HepG2 (cell line): ENCODE results near the gene GRAMD1A. TPM values are rescaled to one million over a fixed set of nuclear protein-coding genes. Genes with fewer than 3 reads are reported as not detected.
A peak's percentile ranks its signal among the peaks of the same experiment; 100 is the strongest.

Source experiments
- MTA1 ChIP-seq: sonication (generic); formaldehyde crosslinking; IDR thresholded peaks from 2 replicates; pipeline ENCODE4 v1.4.0; 2020; ENCODE audit warnings: missing genetic modification reagents, mild to moderate bottlenecking, borderline replicate concordance
- NFKBIZ ChIP-seq: IDR thresholded peaks from 2 replicates; pipeline ENCODE4 v1.6.1; 2018; ENCODE audit warnings: missing genetic modification reagents, missing compliant biosample characterization
- ZBTB20 ChIP-seq: sonication (generic); formaldehyde crosslinking; IDR thresholded peaks from 2 replicates; pipeline ENCODE4 v1.8.1; 2023; ENCODE audit warnings: missing genetic modification reagents, low read depth, mild to moderate bottlenecking, borderline replicate concordance
- ZBTB38 ChIP-seq: sonication (generic); formaldehyde crosslinking; IDR thresholded peaks from 2 replicates; pipeline ENCODE4 v1.5.1; 2020; ENCODE audit warnings: mild to moderate bottlenecking, missing genetic modification reagents
- ZKSCAN1 ChIP-seq: fragments of 150-350 bp; IDR thresholded peaks from 2 replicates; pipeline ENCODE4 v1.6.1; 2014; ENCODE audit warnings: low read length
- ZNF746 ChIP-seq: sonication (generic); formaldehyde crosslinking; IDR thresholded peaks from 2 replicates; pipeline ENCODE4 v1.8.0; 2022; ENCODE audit warnings: mild to moderate bottlenecking, missing genetic modification reagents
- ZSCAN9 ChIP-seq: IDR thresholded peaks from 2 replicates; pipeline ENCODE4 v1.6.1; 2016; ENCODE audit warnings: borderline replicate concordance
- polyA plus RNA-seq, 8 experiments: library from polyadenylated mRNA; depleted of rRNA in 3 of 8; stranded (reverse) in 7 of 8; unstranded in 1 of 8; fragments of >200 nt; fragmentation: Illumina TruSeq in 4 of 8; extraction: Trizol in 4 of 8; gene quantifications; 2 replicates each; pipeline versions ENCODE4 v1.2.1 to v1.2.3, GENCODE V29; 2011 to 2016; ENCODE audit warnings: low read depth in 4 of 8, missing spikeins in 1 of 8, mixed read lengths in 1 of 8; ENCODE audit not compliant: insufficient read depth in 1 of 8
- total RNA-seq, 5 experiments: library from RNA; depleted of rRNA; stranded (reverse); fragments of >200 nt; fragmentation: Illumina TruSeq; extraction: Trizol; gene quantifications; 2 replicates each; pipeline ENCODE4 v1.2.3, GENCODE V29; 2016; ENCODE audit warnings: low read depth in 1 of 5
- TF ChIP-seq, protein P1 (sequence below): sonication (generic); formaldehyde crosslinking; IDR thresholded peaks from 2 replicates; pipeline ENCODE4 v1.4.0; 2020; ENCODE audit warnings: missing genetic modification reagents
- TF ChIP-seq, protein P2 (sequence below): sonication (generic); formaldehyde crosslinking; IDR thresholded peaks from 2 replicates; pipeline ENCODE4 v1.9.0; 2021; ENCODE audit warnings: missing genetic modification reagents, mild to moderate bottlenecking, borderline replicate concordance
- TF ChIP-seq, protein P3 (sequence below), 2 experiments: sonication (generic) in 1 of 2; formaldehyde crosslinking in 1 of 2; IDR thresholded peaks; 2 replicates each; pipeline versions ENCODE4 v1.4.0 to v1.6.1; 2018 to 2020; ENCODE audit warnings: missing genetic modification reagents in 2 of 2, borderline replicate concordance in 1 of 2, low read depth in 1 of 2, mild to moderate bottlenecking in 1 of 2, missing biosample characterization in 1 of 2
- TF ChIP-seq, protein P4 (sequence below): sonication (generic); formaldehyde crosslinking; IDR thresholded peaks from 2 replicates; pipeline ENCODE4 v1.8.1; 2023; ENCODE audit warnings: mild to moderate bottlenecking, missing genetic modification reagents
- TF ChIP-seq, protein P5 (sequence below): conservative IDR thresholded peaks from 2 replicates; pipeline ENCODE4 v1.6.1; 2018; ENCODE audit warnings: missing genetic modification reagents
- TF ChIP-seq, protein P6 (sequence below): sonication (generic); formaldehyde crosslinking; IDR thresholded peaks from 2 replicates; pipeline ENCODE4 v1.4.0; 2020; ENCODE audit warnings: missing genetic modification reagents, mild to moderate bottlenecking, borderline replicate concordance
- TF ChIP-seq, protein P7 (sequence below): IDR thresholded peaks from 2 replicates; pipeline ENCODE4 v1.6.1; 2016; ENCODE audit warnings: missing compliant biosample characterization, missing genetic modification reagents, borderline replicate concordance

The GRAMD1A gene
- total and polyA plus RNA-seq, 2 of the 13 experiments (the other 11 are each of a cell fraction or from before 2014, with no cell fraction given) = 14.7 to 181 TPM

DNA sequence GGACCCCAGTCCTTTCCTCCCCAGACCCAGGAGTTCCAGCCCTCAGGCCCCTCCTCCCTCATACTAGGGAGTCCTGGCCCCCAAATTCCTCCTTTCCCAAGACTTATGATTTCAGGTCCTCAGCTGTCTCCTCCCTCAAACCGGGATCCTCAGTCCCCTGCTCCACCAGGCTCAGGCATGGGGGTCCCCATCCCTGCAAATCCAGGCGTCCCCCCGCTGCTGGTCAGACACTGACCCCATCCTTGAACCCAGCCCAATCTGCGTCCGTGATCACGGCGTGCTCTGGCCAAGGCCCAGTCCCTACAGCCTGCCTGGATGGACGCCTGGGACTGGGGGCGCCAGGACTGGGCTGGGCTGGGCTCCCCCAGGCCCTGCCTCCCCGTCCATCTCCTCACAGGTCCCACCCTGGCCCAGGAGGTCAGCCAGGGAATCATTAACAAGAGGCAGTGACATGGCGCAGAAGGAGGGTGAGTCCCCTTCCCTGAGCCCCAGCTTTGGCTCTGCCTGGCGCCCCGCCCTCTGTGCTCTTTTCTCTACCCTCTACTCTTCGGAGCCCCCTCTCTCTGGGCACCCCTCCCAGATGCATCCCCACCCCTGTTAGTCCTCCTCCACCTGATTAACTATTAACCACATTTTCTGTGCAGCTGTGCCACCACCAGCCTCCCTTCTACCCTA, 42.1 kb downstream of the GRAMD1A start (continued):
- TF ChIP-seq NFKBIZ (0 out of 2 replicates have a peak, but pooled peaks have one; percentile 6), ZBTB38 (CRISPR knock-in tag) (no peak), ZBTB20 (CRISPR knock-in tag) (0 out of 2 replicates have a peak, but pooled peaks have one; percentile 13), ZNF746 (peak; percentile 68), ZKSCAN1 (no peak), ZSCAN9 (no peak), MTA1 (CRISPR knock-in tag) (no peak)
- TF ChIP-seq, protein P1, sequence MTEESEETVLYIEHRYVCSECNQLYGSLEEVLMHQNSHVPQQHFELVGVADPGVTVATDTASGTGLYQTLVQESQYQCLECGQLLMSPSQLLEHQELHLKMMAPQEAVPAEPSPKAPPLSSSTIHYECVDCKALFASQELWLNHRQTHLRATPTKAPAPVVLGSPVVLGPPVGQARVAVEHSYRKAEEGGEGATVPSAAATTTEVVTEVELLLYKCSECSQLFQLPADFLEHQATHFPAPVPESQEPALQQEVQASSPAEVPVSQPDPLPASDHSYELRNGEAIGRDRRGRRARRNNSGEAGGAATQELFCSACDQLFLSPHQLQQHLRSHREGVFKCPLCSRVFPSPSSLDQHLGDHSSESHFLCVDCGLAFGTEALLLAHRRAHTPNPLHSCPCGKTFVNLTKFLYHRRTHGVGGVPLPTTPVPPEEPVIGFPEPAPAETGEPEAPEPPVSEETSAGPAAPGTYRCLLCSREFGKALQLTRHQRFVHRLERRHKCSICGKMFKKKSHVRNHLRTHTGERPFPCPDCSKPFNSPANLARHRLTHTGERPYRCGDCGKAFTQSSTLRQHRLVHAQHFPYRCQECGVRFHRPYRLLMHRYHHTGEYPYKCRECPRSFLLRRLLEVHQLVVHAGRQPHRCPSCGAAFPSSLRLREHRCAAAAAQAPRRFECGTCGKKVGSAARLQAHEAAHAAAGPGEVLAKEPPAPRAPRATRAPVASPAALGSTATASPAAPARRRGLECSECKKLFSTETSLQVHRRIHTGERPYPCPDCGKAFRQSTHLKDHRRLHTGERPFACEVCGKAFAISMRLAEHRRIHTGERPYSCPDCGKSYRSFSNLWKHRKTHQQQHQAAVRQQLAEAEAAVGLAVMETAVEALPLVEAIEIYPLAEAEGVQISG (CRISPR knock-in tag) = peak; percentile 81
- TF ChIP-seq, protein P2, sequence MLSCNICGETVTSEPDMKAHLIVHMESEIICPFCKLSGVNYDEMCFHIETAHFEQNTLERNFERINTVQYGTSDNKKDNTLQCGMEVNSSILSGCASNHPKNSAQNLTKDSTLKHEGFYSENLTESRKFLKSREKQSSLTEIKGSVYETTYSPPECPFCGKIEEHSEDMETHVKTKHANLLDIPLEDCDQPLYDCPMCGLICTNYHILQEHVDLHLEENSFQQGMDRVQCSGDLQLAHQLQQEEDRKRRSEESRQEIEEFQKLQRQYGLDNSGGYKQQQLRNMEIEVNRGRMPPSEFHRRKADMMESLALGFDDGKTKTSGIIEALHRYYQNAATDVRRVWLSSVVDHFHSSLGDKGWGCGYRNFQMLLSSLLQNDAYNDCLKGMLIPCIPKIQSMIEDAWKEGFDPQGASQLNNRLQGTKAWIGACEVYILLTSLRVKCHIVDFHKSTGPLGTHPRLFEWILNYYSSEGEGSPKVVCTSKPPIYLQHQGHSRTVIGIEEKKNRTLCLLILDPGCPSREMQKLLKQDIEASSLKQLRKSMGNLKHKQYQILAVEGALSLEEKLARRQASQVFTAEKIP (CRISPR knock-in tag) = no peak
- TF ChIP-seq, protein P3, sequence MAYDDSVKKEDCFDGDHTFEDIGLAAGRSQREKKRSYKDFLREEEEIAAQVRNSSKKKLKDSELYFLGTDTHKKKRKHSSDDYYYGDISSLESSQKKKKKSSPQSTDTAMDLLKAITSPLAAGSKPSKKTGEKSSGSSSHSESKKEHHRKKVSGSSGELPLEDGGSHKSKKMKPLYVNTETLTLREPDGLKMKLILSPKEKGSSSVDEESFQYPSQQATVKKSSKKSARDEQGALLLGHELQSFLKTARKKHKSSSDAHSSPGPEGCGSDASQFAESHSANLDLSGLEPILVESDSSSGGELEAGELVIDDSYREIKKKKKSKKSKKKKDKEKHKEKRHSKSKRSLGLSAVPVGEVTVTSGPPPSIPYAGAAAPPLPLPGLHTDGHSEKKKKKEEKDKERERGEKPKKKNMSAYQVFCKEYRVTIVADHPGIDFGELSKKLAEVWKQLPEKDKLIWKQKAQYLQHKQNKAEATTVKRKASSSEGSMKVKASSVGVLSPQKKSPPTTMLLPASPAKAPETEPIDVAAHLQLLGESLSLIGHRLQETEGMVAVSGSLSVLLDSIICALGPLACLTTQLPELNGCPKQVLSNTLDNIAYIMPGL (CRISPR knock-in tag; IDR thresholded peaks at IDR 0.05; ENCODE audit: borderline replicate concordance in 1 of 2, low read depth in 1 of 2) = peak in 1 of 2 experiments; percentile 60; a peak in 2 of 4 replicates
- TF ChIP-seq, protein P4, sequence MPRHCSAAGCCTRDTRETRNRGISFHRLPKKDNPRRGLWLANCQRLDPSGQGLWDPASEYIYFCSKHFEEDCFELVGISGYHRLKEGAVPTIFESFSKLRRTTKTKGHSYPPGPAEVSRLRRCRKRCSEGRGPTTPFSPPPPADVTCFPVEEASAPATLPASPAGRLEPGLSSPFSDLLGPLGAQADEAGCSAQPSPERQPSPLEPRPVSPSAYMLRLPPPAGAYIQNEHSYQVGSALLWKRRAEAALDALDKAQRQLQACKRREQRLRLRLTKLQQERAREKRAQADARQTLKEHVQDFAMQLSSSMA = no peak
- TF ChIP-seq, protein P5, sequence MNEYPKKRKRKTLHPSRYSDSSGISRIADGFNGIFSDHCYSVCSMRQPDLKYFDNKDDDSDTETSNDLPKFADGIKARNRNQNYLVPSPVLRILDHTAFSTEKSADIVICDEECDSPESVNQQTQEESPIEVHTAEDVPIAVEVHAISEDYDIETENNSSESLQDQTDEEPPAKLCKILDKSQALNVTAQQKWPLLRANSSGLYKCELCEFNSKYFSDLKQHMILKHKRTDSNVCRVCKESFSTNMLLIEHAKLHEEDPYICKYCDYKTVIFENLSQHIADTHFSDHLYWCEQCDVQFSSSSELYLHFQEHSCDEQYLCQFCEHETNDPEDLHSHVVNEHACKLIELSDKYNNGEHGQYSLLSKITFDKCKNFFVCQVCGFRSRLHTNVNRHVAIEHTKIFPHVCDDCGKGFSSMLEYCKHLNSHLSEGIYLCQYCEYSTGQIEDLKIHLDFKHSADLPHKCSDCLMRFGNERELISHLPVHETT (CRISPR knock-in tag) = no peak
- TF ChIP-seq, protein P6, sequence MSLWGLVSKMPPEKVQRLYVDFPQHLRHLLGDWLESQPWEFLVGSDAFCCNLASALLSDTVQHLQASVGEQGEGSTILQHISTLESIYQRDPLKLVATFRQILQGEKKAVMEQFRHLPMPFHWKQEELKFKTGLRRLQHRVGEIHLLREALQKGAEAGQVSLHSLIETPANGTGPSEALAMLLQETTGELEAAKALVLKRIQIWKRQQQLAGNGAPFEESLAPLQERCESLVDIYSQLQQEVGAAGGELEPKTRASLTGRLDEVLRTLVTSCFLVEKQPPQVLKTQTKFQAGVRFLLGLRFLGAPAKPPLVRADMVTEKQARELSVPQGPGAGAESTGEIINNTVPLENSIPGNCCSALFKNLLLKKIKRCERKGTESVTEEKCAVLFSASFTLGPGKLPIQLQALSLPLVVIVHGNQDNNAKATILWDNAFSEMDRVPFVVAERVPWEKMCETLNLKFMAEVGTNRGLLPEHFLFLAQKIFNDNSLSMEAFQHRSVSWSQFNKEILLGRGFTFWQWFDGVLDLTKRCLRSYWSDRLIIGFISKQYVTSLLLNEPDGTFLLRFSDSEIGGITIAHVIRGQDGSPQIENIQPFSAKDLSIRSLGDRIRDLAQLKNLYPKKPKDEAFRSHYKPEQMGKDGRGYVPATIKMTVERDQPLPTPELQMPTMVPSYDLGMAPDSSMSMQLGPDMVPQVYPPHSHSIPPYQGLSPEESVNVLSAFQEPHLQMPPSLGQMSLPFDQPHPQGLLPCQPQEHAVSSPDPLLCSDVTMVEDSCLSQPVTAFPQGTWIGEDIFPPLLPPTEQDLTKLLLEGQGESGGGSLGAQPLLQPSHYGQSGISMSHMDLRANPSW (CRISPR knock-in tag) = no peak
- TF ChIP-seq, protein P7, sequence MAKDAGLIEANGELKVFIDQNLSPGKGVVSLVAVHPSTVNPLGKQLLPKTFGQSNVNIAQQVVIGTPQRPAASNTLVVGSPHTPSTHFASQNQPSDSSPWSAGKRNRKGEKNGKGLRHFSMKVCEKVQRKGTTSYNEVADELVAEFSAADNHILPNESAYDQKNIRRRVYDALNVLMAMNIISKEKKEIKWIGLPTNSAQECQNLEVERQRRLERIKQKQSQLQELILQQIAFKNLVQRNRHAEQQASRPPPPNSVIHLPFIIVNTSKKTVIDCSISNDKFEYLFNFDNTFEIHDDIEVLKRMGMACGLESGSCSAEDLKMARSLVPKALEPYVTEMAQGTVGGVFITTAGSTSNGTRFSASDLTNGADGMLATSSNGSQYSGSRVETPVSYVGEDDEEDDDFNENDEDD = no peak; the same call in 1 of the 2 replicates
